22Rv1 (cell line): ENCODE measurements around the gene GUCY2C.

Source experiments
- H3K27ac ChIP-seq: fragments of 450-650 bp; 2 replicates; pipeline ENCODE4 v1.5.1; 2017
- ZFX ChIP-seq: fragments of 450-650 bp; IDR thresholded peaks from 2 replicates; pipeline ENCODE4 v1.6.1; 2017; ENCODE audit warnings: antibody characterized with exemption, borderline replicate concordance
- TF ChIP-seq, protein P1 (sequence below): fragments of 450-650 bp; IDR thresholded peaks from 2 replicates; pipeline ENCODE4 v1.5.1; 2017; ENCODE audit warnings: mild to moderate bottlenecking

GUCY2C gene

DNA sequence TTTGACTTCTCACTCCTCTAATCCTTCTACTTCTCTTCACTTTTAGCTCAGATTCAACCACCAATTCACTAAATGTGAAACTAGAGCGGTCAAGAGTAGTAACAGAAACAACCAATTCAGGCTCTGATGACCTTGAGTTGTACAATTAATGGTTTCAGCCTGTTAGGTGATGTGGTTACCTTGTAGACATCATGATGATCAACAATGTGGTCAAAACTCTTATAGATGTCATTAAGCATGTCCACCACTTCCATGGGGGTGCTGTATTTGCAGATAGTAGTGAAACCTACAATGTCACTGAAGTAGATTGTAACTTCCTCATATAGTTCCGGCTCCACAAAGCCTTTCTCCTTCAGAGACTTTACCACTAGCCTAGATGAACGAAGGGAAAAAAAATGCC, 74.6 kb downstream of the GUCY2C start:
- no peak overlapping the region for H3K27ac ChIP-seq

DNA sequence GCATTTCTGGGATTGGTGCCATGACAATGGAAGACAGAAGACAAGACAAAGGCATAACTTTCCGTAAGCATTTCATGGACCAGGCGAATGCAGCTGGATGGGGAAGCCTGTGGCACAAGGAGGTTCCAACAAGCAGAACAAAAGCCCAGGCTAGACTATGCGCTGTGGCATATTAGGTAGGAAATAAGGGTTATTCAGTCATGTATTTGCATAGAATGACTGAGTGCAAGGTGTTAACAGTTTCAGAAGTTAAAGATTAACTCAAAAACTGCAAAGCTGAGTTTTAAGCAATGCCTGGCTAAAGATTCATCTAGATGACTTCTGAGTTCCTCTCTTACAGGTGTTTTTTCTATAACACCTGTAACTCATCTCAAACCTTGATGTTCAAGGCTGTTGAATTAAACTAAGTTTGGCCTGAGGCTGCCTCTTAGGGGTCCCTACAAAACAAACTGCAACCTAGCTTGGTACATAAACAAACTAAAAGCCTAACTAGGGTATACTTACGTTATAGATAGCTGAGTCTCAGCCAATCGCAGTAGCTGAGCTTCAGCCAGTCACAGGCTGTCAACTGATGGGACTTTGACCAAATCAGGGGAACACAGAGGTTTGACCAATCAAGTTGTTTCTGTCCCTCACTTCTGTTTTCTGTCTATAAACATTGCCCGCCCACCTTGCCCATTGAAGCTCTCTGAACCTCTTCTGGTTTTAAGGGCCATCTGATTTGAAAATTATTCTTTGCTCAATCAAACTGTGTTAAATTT, 76.5 kb downstream of the GUCY2C start:
- H3K27ac ChIP-seq: peak overlapping the region; percentile 72
- TF ChIP-seq, protein P1, sequence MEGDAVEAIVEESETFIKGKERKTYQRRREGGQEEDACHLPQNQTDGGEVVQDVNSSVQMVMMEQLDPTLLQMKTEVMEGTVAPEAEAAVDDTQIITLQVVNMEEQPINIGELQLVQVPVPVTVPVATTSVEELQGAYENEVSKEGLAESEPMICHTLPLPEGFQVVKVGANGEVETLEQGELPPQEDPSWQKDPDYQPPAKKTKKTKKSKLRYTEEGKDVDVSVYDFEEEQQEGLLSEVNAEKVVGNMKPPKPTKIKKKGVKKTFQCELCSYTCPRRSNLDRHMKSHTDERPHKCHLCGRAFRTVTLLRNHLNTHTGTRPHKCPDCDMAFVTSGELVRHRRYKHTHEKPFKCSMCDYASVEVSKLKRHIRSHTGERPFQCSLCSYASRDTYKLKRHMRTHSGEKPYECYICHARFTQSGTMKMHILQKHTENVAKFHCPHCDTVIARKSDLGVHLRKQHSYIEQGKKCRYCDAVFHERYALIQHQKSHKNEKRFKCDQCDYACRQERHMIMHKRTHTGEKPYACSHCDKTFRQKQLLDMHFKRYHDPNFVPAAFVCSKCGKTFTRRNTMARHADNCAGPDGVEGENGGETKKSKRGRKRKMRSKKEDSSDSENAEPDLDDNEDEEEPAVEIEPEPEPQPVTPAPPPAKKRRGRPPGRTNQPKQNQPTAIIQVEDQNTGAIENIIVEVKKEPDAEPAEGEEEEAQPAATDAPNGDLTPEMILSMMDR: no peak
- TF ChIP-seq ZFX: no peak

More for the DNA sequence above, 74.6 kb downstream of the GUCY2C start:
- TF ChIP-seq, protein P1: no peak
- no peak for TF ChIP-seq ZFX

DNA sequence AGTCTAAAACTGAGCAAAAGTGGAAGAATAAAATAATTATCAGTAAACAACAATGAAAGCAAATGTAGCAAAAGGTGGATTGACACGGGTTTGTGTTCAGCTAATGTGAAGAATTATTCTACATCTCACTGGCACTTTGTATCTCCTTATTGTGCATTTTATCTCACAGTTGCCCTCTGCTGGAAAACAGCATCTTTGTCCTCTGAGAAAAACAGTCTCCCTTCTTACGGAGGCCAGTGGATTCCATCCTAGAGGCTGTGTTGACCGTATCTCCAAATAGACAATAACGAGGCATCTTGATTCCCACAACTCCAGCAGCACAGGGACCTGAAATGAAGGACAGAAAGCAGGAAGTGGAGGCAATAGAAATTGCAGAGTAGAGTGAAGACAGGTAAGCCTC, 77.4 kb downstream of the GUCY2C start:
- TF ChIP-seq, protein P1: peak; percentile 66
- no peak for TF ChIP-seq ZFX
- peak overlapping the region; percentile 72 for H3K27ac ChIP-seq

DNA sequence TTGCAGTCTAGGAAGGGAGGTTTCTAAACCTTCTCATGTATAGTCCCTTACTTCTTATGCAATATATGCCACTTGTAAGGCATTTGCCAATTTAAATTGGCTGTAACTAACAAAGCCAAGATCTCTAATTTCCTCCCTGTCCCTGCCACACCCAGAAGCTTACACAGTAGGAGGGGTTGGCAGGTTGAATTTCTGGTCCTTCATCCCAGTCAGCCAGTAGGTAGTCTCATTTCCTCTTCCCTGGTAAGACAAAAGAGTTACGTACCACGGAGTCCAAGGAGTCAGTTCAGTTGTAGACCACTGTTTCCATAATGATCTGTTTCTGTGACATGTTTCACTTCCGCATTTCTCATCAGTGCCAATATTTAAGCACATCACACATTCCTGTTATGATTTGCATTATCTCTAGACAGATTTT, 81.7 kb downstream of the GUCY2C start:
- no peak for TF ChIP-seq ZFX
- TF ChIP-seq, protein P1: no peak
- H3K27ac ChIP-seq: no peak overlapping the region

DNA sequence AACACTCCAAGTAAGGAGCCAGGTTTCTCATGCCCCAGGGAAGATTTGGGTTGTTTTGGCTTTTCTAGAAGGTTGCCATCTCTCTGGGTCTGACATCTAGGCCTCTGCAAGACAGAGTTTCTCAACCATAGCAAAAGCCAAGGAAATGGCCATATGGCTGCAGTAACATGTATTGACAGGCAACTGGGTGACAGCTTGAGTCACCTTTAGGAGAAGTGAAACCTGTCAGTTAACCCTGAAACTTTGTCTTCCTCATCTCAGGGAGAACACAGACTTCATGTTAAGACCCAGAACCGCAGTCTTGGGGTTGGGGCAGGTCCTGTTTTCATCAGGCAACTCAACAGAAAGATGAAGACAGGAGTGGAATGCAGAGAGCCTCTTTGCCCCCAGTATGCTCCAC, 82.7 kb downstream of the GUCY2C start:
- H3K27ac ChIP-seq: no peak overlapping the region

DNA sequence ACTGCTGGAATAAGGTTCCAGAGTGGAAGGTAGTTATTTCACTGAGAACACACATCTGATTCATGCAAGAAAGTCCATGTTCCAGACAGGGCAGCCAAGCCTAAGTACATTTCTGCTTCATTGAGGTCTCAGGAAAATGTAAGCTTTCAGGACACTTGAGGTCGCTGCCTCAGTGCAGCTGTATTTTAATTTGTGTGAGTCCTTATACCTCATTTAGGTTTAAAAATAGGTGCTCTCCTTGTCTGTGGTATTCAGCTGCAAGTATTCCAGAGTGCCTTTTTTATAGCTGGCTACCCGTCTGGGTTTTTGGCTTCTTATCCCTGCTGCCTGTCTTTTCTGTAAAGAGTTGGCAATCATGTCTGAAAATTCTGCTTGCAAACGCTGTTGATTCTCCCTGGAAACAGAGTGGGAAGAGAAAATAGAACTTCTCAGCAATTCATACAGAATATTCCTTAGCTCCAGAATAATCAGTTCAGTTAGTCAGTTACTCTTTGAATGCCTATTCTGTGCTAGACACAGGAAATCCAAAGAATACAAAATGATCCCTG, 83.4 kb downstream of the GUCY2C start:
- no peak overlapping the region for H3K27ac ChIP-seq
- TF ChIP-seq, protein P1: no peak
- TF ChIP-seq ZFX: no peak

More for the DNA sequence above, 82.7 kb downstream of the GUCY2C start:
- TF ChIP-seq ZFX: no peak
- TF ChIP-seq, protein P1: no peak

DNA sequence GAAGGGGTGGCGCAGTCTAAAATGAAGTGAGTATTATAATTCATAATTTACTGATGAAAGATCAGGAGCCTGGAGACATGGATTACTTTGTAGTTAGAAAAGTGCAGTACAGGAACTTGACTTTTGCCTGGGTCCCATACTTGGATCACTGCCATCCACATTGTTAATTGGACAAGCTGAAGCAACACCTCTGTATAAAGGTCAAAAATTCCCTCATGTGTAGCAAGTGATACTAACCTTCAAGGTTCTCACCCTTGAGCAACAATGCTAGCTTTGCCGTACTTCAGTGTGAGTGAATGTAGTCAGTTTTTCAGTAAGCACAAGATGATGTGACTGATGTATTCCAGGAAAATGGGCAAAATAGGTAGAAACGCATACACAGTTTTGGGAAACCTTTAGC, 84.1 kb downstream of the GUCY2C start:
- TF ChIP-seq, protein P1: no peak
- TF ChIP-seq ZFX: no peak
- no peak overlapping the region for H3K27ac ChIP-seq
